Measurements from ENCODE around the gene SYCP1.
"Not testable (repeated sequence)": the region's sequence is repeated elsewhere in the genome, so short reads cannot be mapped to it uniquely, and the experiment has no call there.

SYCP1 gene

GRCh38 chr1:114976891-114977290 lies 122.2 kb downstream of the SYCP1 start:
- DNase-seq, result no peak

- peak; percentile 25 for DNase-seq
These were observed 124.7 kb downstream of the SYCP1 start for GRCh38 chr1:114979278-114979891.

- DNase-seq, result no peak
These were observed 127.6 kb downstream of the SYCP1 start for GRCh38 chr1:114982251-114982650.

- DNase-seq, result no peak
These were observed 131.6 kb downstream of the SYCP1 start for GRCh38 chr1:114986286-114986685.

- no peak for DNase-seq
These were observed 133.4 kb downstream of the SYCP1 start for GRCh38 chr1:114988095-114988494.

- DNase-seq, result no peak
These were observed 143.0 kb downstream of the SYCP1 start for GRCh38 chr1:114997510-114998289.

GRCh38 chr1:115006191-115006590 lies 151.5 kb downstream of the SYCP1 start:
- DNase-seq, result no peak

GRCh38 chr1:115012006-115012405 lies 157.3 kb downstream of the SYCP1 start:
- no peak for DNase-seq

- no peak for DNase-seq
These were observed 157.8 kb downstream of the SYCP1 start for GRCh38 chr1:115012434-115012833.

GRCh38 chr1:115013792-115014191 lies 159.1 kb downstream of the SYCP1 start:
- no peak for DNase-seq

GRCh38 chr1:115019549-115019948 lies 164.9 kb downstream of the SYCP1 start:
- not testable (repeated sequence) for DNase-seq

- no peak for DNase-seq
These were observed 166.5 kb downstream of the SYCP1 start for GRCh38 chr1:115021145-115021544.

GRCh38 chr1:115023593-115023992 lies 168.9 kb downstream of the SYCP1 start:
- no peak for DNase-seq

- DNase-seq, result no peak
These were observed 174.9 kb downstream of the SYCP1 start, which contains the start of gene TSHB for GRCh38 chr1:115029526-115029925. Gene TSHB, plus strand, starts transcription at chr1:115029826. Its CDS starts 3,537 bp downstream, at chr1:115033363.

GRCh38 chr1:115031595-115031994 lies 176.9 kb downstream of the SYCP1 start:
- no peak for DNase-seq

GRCh38 chr1:115035652-115036051 lies 181.0 kb downstream of the SYCP1 start:
- DNase-seq, result no peak

- DNase-seq, result peak; percentile 25
These were observed 182.3 kb downstream of the SYCP1 start for GRCh38 chr1:115036814-115037507.

- no peak for DNase-seq
These were observed 185.8 kb downstream of the SYCP1 start for GRCh38 chr1:115040501-115040900.

GRCh38 chr1:115041654-115042053 lies 187.0 kb downstream of the SYCP1 start:
- DNase-seq, result peak; percentile 49
